HepG2 (cell line): Measurements from ENCODE around the gene EIF5. TPM values are rescaled to one million over a fixed set of nuclear protein-coding genes. Genes with fewer than 3 reads are reported as not detected.

Experiments
- ARNTL ChIP-seq: sonication (generic); formaldehyde crosslinking; IDR thresholded peaks from 2 replicates; pipeline ENCODE4 v1.4.0; 2020; ENCODE audit warnings: mild to moderate bottlenecking, missing genetic modification reagents
- ATF7-NPFF ChIP-seq: sonication (generic); formaldehyde crosslinking; IDR thresholded peaks from 2 replicates; pipeline ENCODE4 v1.8.1; 2023; ENCODE audit warnings: mild to moderate bottlenecking, low read depth, missing genetic modification reagents, moderate library complexity
- CHD4 ChIP-seq: fragments of 200-600 bp; sonication (generic); IDR thresholded peaks from 2 replicates; pipeline ENCODE4 v1.7.0; 2017; ENCODE audit warnings: mild to moderate bottlenecking, low read length, borderline replicate concordance
- MAFF ChIP-seq: IDR thresholded peaks from 2 replicates; pipeline ENCODE4 v1.6.1; 2011; ENCODE audit warnings: low read depth, low read length, improper control_type of control experiment
- NCOR1 ChIP-seq: fragments of 200-600 bp; sonication (generic); IDR thresholded peaks from 2 replicates; pipeline ENCODE4 v1.7.0; 2017; ENCODE audit warnings: antibody characterized with exemption, low read length, borderline replicate concordance
- NFYB ChIP-seq: sonication (generic); formaldehyde crosslinking; IDR thresholded peaks from 2 replicates; pipeline ENCODE4 v1.4.0; 2020; ENCODE audit warnings: missing genetic modification reagents
- RBAK ChIP-seq: sonication (generic); formaldehyde crosslinking; IDR thresholded peaks from 2 replicates; pipeline ENCODE4 v1.5.1; 2020; ENCODE audit warnings: mild to moderate bottlenecking, missing genetic modification reagents
- RXRB ChIP-seq: IDR thresholded peaks from 2 replicates; pipeline ENCODE4 v1.6.1; 2016; ENCODE audit warnings: borderline replicate concordance, missing genetic modification reagents, missing compliant biosample characterization
- SCMH1 ChIP-seq: sonication (generic); formaldehyde crosslinking; IDR thresholded peaks from 2 replicates; pipeline ENCODE4 v1.9.0; 2021; ENCODE audit warnings: missing genetic modification reagents, mild to moderate bottlenecking, borderline replicate concordance
- ZNF614 ChIP-seq: IDR thresholded peaks from 2 replicates; pipeline ENCODE4 v1.6.1; 2018; ENCODE audit warnings: missing biosample characterization, missing genetic modification reagents, inconsistent platforms, borderline replicate concordance
- ZNF619 ChIP-seq: sonication (generic); formaldehyde crosslinking; IDR thresholded peaks from 2 replicates; pipeline ENCODE4 v1.4.0; 2020; ENCODE audit warnings: mild to moderate bottlenecking, missing genetic modification reagents
- polyA plus RNA-seq, 8 experiments: library from polyadenylated mRNA; depleted of rRNA in 3 of 8; stranded (reverse) in 7 of 8; unstranded in 1 of 8; fragments of >200 nt; fragmentation: Illumina TruSeq in 4 of 8; extraction: Trizol in 4 of 8; gene quantifications; 2 replicates each; pipeline versions ENCODE4 v1.2.1 to v1.2.3, GENCODE V29; 2011 to 2016; ENCODE audit warnings: low read depth in 4 of 8, missing spikeins in 1 of 8, mixed read lengths in 1 of 8; ENCODE audit not compliant: insufficient read depth in 1 of 8
- total RNA-seq, 5 experiments: library from RNA; depleted of rRNA; stranded (reverse); fragments of >200 nt; fragmentation: Illumina TruSeq; extraction: Trizol; gene quantifications; 2 replicates each; pipeline ENCODE4 v1.2.3, GENCODE V29; 2016; ENCODE audit warnings: low read depth in 1 of 5
- TF ChIP-seq, protein P1 (sequence below): sonication (generic); formaldehyde crosslinking; IDR thresholded peaks from 2 replicates; pipeline ENCODE4 v1.8.0; 2022; ENCODE audit warnings: missing genetic modification reagents, mild to moderate bottlenecking, moderate library complexity, borderline replicate concordance
- TF ChIP-seq, protein P2 (sequence below): sonication (generic); formaldehyde crosslinking; IDR thresholded peaks from 2 replicates; pipeline ENCODE4 v1.4.0; 2020; ENCODE audit warnings: missing genetic modification reagents, mild to moderate bottlenecking, borderline replicate concordance
- TF ChIP-seq, protein P3 (sequence below): sonication (generic); formaldehyde crosslinking; IDR thresholded peaks from 2 replicates; pipeline ENCODE4 v1.4.0; 2020; ENCODE audit warnings: missing genetic modification reagents, low read depth, mild to moderate bottlenecking, borderline replicate concordance
- TF ChIP-seq, protein P4 (sequence below), 2 experiments: fragments of 450-650 bp in 1 of 2; sonication (generic) in 1 of 2; formaldehyde crosslinking; IDR thresholded peaks; 2 replicates each; pipeline versions ENCODE4 v1.5.0 to v1.8.0; 2020 to 2022; ENCODE audit warnings: mild to moderate bottlenecking in 1 of 2, missing genetic modification reagents in 1 of 2
- TF ChIP-seq, protein P5 (sequence below): sonication (generic); formaldehyde crosslinking; IDR thresholded peaks from 2 replicates; pipeline ENCODE4 v1.5.1; 2020; ENCODE audit warnings: missing genetic modification reagents, mild to moderate bottlenecking, borderline replicate concordance
- TF ChIP-seq, protein P6 (sequence below): sonication (generic); formaldehyde crosslinking; IDR thresholded peaks from 2 replicates; pipeline ENCODE4 v1.5.0; 2020; ENCODE audit warnings: missing genetic modification reagents

The EIF5 gene
- total and polyA plus RNA-seq, 2 of the 13 experiments (the other 11 are each of a cell fraction or from before 2014, with no cell fraction given), result 189 to 281 TPM

DNA sequence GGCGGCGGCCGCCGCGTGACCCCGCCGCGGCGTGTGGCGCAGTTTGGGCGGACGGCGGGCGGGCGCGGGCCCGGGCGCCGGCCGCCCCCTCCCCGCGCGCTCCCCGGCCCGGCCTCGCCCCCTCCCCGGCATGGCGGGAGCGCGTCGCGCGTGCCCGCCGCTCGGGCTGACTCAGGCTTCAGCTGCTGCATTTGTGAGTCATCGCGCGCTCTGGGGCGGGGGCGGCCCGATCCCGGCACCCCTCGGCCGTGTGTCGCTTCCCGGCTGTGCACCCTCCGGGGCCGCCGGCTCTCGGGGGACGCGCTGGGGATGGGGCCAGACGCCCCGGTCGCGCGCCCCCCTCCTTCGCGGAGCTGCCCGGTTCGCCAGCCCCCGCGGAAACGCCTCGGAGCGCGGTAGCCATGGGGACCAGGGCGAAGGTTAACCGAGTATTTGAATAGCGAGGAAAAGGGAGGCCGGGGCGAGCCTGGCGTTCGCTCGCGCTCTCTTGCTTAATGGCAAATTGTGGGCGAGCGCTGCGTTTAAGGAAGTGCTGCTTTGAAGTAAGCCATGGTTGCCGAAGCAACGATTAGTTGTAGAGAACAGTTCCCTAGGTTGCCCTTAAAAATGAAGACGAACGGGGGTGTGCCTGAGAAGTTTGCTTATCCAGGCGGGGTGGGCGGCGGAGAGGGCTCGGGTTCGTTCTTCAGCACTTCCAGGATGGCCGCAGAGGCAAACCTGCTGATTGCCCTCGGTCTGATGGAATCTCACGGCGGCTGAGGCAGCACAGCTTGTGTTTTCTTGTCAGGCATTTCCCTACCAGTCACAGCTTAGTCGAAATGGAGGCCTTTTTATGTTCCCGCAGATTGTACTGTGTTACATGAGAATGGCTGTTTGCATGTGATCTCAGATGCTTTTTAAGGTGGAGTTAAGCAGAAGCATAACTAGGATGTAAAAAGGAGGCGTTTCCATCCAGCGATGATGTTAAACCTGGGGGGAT lies 896 bp downstream of the EIF5 start (continued):
- TF ChIP-seq RXRB (CRISPR knock-in tag), result peak; percentile 50; the same call in 1 of the 2 replicates
- no peak for TF ChIP-seq MAFF
- TF ChIP-seq NCOR1, result no peak; the same call in 1 of the 2 replicates
- TF ChIP-seq, protein P1, sequence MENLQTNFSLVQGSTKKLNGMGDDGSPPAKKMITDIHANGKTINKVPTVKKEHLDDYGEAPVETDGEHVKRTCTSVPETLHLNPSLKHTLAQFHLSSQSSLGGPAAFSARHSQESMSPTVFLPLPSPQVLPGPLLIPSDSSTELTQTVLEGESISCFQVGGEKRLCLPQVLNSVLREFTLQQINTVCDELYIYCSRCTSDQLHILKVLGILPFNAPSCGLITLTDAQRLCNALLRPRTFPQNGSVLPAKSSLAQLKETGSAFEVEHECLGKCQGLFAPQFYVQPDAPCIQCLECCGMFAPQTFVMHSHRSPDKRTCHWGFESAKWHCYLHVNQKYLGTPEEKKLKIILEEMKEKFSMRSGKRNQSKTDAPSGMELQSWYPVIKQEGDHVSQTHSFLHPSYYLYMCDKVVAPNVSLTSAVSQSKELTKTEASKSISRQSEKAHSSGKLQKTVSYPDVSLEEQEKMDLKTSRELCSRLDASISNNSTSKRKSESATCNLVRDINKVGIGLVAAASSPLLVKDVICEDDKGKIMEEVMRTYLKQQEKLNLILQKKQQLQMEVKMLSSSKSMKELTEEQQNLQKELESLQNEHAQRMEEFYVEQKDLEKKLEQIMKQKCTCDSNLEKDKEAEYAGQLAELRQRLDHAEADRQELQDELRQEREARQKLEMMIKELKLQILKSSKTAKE (CRISPR knock-in tag), result no peak
- TF ChIP-seq, protein P2, sequence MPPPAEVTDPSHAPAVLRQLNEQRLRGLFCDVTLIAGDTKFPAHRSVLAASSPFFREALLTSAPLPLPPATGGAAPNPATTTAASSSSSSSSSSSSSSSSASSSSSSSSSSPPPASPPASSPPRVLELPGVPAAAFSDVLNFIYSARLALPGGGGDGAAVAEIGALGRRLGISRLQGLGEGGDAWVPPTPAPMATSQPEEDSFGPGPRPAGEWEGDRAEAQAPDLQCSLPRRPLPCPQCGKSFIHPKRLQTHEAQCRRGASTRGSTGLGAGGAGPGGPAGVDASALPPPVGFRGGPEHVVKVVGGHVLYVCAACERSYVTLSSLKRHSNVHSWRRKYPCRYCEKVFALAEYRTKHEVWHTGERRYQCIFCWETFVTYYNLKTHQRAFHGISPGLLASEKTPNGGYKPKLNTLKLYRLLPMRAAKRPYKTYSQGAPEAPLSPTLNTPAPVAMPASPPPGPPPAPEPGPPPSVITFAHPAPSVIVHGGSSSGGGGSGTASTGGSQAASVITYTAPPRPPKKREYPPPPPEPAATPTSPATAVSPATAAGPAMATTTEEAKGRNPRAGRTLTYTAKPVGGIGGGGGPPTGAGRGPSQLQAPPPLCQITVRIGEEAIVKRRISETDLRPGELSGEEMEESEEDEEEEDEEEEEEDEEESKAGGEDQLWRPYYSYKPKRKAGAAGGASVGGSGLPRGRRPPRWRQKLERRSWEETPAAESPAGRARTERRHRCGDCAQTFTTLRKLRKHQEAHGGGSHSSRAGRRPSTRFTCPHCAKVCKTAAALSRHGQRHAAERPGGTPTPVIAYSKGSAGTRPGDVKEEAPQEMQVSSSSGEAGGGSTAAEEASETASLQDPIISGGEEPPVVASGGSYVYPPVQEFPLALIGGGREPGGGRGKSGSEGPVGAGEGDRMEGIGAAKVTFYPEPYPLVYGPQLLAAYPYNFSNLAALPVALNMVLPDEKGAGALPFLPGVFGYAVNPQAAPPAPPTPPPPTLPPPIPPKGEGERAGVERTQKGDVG (CRISPR knock-in tag), result no peak
- no peak for TF ChIP-seq CHD4
- no peak for TF ChIP-seq ZNF614 (CRISPR knock-in tag)
- TF ChIP-seq, protein P3, sequence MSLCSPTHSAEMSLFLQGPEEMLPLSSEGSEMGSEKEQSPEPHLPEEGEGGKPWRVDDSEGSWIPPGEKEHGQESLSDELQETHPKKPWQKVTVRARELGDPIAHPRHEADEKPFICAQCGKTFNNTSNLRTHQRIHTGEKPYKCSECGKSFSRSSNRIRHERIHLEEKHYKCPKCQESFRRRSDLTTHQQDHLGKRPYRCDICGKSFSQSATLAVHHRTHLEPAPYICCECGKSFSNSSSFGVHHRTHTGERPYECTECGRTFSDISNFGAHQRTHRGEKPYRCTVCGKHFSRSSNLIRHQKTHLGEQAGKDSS, result no peak
- TF ChIP-seq ARNTL (CRISPR knock-in tag), result no peak
- TF ChIP-seq, protein P4, sequence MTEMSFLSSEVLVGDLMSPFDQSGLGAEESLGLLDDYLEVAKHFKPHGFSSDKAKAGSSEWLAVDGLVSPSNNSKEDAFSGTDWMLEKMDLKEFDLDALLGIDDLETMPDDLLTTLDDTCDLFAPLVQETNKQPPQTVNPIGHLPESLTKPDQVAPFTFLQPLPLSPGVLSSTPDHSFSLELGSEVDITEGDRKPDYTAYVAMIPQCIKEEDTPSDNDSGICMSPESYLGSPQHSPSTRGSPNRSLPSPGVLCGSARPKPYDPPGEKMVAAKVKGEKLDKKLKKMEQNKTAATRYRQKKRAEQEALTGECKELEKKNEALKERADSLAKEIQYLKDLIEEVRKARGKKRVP (CRISPR knock-in tag; IDR thresholded peaks at IDR 0.05), result 0 out of 4 replicates have a peak, but pooled peaks of 1 of the 2 experiments have one; percentile 13
- TF ChIP-seq, protein P5, sequence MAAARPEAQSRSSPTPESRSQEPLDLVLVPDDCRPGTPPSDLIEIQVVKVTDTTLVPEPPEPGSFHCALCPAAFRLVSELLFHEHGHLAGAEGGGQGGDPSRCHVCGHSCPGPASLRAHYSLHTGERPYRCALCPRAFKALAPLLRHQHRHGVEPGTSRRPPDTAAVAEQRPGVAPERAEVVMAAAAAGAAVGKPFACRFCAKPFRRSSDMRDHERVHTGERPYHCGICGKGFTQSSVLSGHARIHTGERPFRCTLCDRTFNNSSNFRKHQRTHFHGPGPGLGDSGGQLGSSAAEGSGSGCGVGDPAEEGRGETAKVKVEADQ (CRISPR knock-in tag), result no peak
- TF ChIP-seq ATF7-NPFF (CRISPR knock-in tag), result 0 out of 2 replicates have a peak, but pooled peaks have one; percentile 26
- TF ChIP-seq, protein P6, sequence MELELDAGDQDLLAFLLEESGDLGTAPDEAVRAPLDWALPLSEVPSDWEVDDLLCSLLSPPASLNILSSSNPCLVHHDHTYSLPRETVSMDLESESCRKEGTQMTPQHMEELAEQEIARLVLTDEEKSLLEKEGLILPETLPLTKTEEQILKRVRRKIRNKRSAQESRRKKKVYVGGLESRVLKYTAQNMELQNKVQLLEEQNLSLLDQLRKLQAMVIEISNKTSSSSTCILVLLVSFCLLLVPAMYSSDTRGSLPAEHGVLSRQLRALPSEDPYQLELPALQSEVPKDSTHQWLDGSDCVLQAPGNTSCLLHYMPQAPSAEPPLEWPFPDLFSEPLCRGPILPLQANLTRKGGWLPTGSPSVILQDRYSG (CRISPR knock-in tag), result no peak
- no peak for TF ChIP-seq RBAK (CRISPR knock-in tag)
- no peak for TF ChIP-seq ZNF619
- TF ChIP-seq SCMH1 (CRISPR knock-in tag), result no peak
- no peak for TF ChIP-seq NFYB (CRISPR knock-in tag)
